HG03196 (cell line): ENCODE results near the gene B4GALNT4.
"Not testable (repeated sequence)": the region's sequence is repeated elsewhere in the genome, so short reads cannot be mapped to it uniquely, and the experiment has no call there.

Experiments
- ATAC-seq: cut with Tn5 transposase; IDR thresholded peaks from one replicate; pipeline ENCODE4 v1.9.1; 2021; ENCODE audit not compliant: unreplicated experiment

B4GALNT4 gene

GRCh38 chr11:405954-406795 lies 36.9 kb downstream of the B4GALNT4 start:
- no peak for ATAC-seq

GRCh38 chr11:406796-407650 lies 37.7 kb downstream of the B4GALNT4 start:
- ATAC-seq = no peak

GRCh38 chr11:407651-408123 lies 38.4 kb downstream of the B4GALNT4 start:
- no peak for ATAC-seq

GRCh38 chr11:408154-409007 lies 39.1 kb downstream of the B4GALNT4 start:
- ATAC-seq = no peak

DNA sequence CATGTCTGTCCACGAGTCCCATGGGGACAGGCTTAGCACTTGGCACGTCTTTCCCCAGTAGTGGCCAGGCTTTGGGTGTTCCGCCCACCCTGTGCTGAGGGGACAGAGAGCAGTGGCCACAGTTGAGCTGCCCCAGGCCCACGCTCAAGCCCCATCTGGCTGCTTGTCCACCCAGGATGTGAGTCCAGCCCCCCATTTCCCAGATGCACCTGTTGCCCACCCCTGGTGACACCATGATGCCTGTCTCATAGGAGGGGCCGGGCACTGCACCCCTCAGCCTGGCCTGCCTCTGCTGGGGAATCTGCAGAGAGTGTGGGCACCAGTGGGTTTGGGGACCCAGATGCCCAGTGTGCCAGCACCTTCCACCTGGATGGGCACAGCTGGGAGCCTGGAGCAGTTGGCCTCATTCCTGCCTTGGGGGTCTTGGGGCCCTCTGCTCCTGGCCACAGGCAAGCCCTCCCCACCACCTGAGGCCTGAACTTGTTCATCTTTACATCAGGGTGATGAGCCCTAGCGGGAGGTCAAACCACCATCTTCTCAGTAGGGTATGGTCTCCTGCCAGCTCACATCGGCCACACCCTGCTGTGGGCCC lies 39.8 kb downstream of the B4GALNT4 start:
- no peak for ATAC-seq

DNA sequence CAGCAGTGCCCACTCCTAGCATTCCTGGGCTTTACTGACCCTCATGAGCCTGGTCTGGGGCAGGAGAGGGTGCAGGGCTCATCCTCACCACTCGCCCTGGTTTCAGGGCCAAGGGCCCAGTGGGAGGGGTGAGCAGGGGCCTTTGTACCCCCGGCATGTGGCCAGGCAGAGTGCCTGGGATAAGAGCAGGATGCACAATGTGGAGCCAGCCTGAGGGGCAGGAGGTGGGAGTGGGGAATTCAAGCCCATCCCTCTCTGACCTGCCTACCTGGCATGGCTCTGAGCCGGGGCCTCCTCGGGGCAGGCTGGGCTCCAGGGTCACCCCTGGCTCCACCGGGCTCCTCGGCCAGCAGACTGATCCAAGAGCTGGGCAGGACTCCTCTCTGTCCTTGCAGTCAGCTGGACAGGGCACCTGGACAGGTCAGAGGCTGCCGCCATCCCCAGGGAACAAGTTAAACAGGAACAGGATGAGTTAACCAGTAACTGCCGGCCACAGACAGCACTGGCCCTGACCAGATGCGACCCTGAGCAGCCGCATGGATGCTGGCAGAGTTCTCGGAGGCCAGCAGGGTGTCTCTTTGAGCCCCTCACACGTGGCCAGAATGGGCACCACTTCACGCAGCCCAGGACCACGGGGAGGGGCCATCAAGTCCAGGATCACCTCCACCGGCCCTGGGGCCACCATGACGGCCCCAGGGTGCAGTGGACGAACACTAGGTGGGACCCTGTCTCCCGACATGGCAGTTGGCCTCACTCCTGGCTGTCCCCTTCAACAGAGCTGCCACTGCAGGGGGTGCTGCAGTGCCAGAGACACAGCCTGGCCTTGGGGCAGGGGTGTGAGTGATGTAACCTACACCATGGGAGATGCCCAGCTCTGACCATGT lies 40.5 kb downstream of the B4GALNT4 start:
- no peak for ATAC-seq

DNA sequence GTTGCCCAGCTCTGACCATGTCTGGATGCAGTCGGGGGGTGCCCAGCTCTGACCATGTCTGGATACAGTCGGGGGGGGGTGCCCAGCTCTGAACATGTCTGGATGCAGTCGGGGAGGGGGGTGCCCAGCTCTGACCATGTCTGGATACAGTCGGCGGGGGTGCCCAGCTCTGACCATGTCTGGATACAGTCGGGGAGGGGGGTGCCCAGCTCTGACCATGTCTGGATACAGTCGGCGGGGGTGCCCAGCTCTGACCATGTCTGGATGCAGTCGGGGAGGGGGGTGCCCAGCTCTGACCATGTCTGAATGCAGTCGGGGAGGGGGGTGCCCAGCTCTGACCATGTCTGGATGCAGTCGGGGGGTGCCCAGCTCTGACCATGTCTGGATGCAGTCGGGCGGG lies 41.4 kb downstream of the B4GALNT4 start:
- not testable (repeated sequence) for ATAC-seq

- not testable (repeated sequence) for ATAC-seq
Measured at GRCh38 chr11:411520-411919, 42.2 kb downstream of the B4GALNT4 start.

GRCh38 chr11:412641-413119 lies 43.4 kb downstream of the B4GALNT4 start:
- no peak for ATAC-seq

GRCh38 chr11:413120-414081 lies 44.1 kb downstream of the B4GALNT4 start:
- ATAC-seq = no peak

DNA sequence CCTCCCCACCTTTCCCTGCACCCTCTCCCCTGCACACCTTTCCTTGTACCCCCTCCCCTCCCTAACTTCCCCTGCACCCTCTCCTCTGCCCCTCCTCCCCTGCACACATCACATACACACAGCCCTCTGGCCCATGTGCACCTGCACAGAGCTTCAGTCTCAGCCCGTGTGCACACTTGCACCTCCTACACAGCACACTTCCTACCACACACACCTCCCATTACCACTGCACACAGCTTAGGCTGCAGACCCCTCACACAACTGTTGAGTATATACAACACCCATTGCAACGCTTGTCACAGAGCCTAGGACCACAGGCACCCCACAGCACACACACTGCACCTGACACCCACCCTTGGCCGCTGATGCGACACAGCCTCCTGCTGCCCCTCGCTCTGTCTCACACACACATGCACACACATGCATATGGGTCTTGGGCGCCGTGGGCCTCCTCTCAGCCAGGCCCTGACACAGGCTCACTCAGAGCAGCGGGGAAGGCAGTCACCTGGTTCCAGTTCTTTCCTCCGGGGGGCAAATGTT lies 45.1 kb downstream of the B4GALNT4 start:
- ATAC-seq = no peak

GRCh38 chr11:415640-416041 lies 46.3 kb downstream of the B4GALNT4 start:
- no peak for ATAC-seq

GRCh38 chr11:416051-416756 lies 46.9 kb downstream of the B4GALNT4 start:
- no peak for ATAC-seq

- no peak for ATAC-seq
Measured at GRCh38 chr11:416757-417621, 47.7 kb downstream of the B4GALNT4 start.

DNA sequence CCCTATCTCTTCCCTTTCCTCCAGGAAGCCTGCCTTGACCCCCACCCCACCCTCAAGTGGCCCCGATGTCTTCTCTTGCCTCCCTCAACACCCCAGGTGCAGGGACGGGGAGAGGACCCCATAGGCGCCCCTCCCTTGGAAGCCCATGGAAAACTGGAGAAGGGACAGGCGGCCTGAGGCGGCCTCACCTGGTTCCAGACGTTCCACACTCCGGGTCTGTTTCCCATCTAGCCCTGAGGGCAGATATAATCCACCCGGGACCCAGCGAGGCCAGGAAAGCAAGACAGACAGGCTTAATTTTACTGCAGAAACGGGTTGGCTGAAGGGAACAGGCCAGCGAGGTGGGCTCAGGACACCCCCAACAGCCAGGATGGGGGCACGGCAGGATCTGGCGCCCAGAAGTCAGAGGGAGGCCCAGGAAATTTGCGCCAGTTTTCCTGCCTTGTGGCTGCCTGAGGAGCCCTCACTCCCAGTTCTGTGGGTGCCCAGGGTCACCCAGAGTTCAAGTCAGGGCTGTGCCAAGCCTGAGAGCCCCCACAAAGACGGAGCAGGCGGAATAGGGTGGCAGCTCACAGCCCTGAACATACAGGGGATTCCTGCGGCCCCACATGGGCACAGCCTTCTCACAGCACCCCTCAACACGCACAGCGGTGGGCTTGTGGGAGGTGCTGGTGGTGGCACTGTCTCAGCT lies 48.5 kb downstream of the B4GALNT4 start:
- no peak for ATAC-seq
